Gastrocnemius medialis (tissue), 4 donors: ENCODE results near the gene GRHL3. TPM values are rescaled to one million over a fixed set of nuclear protein-coding genes. Genes with fewer than 3 reads are reported as not detected.

Experiments used
- ATAC-seq, 2 donors: fragments of 150-250 bp; one replicate each; pipeline ENCODE4 v1.9.1; 2016
- DNase-seq, 2 donors: peaks; one replicate each; pipeline ENCODE4 v3.0.0-alpha.2; 2019
- H3K27ac ChIP-seq, 4 donors: fragments of 200-600 bp; sonication (generic); 1 replicate in 1 of 4; 2 replicates in 3 of 4; pipeline ENCODE4 v1.5.1; 2016 to 2018; ENCODE audit warnings: mild to moderate bottlenecking in 2 of 4, moderate library complexity in 1 of 4
- H3K27me3 ChIP-seq, 3 donors: fragments of 200-600 bp; sonication (generic) in 2 of 3; 1 replicate in 1 of 3; 2 replicates in 2 of 3; pipeline versions ENCODE4 v1.5.1 to v1.6.0; 2016 to 2019; ENCODE audit warnings: mild to moderate bottlenecking in 1 of 3, moderate library complexity in 1 of 3
- H3K36me3 ChIP-seq, 2 donors: fragments of 200-600 bp; sonication (generic) in 1 of 2; one replicate each; pipeline ENCODE4 v1.5.1; 2017 to 2018
- H3K4me1 ChIP-seq, 2 donors: fragments of 200-600 bp; sonication (generic) in 1 of 2; one replicate each; pipeline ENCODE4 v1.5.1; 2016 to 2017; ENCODE audit warnings: mild to moderate bottlenecking in 2 of 2
- H3K4me3 ChIP-seq, 4 donors: fragments of 200-600 bp; sonication (generic) in 3 of 4; 1 replicate in 1 of 4; 2 replicates in 3 of 4; pipeline ENCODE4 v1.5.1; 2016 to 2019; ENCODE audit warnings: mild to moderate bottlenecking in 2 of 4
- H3K9me3 ChIP-seq, 3 donors: fragments of 200-600 bp; sonication (generic) in 2 of 3; 1 replicate in 1 of 3; 2 replicates in 2 of 3; pipeline ENCODE4 v1.5.1; 2016 to 2019
- POLR2A ChIP-seq, 2 donors: fragments of 450-650 bp; IDR thresholded peaks; one replicate each; pipeline ENCODE4 v1.6.1; 2017; ENCODE audit warnings: antibody characterized with exemption in 2 of 2, mild to moderate bottlenecking in 2 of 2, moderate library complexity in 2 of 2
- in situ Hi-C, 4 donors: fragments of 200-750 bp; cut with MboI; loops; one replicate each; pipeline versions ENCODE4 v1.15.0 to v1.8.0; 2017; ENCODE audit warnings: low sequenced_read_pairs in 4 of 4
- intact Hi-C: fragments of 100-400 bp; cut with DNase I; formaldehyde crosslinking; loops from one replicate; pipeline ENCODE4 v1.15.1; 2023; ENCODE audit warnings: low total_unique reads
- total RNA-seq, 4 donors: library from RNA; depleted of rRNA; stranded (reverse); fragments of >200 nt; gene quantifications; one replicate each; pipeline versions ENCODE4 v1.1.0 to v1.2.3, GENCODE V29; 2016
- TF ChIP-seq, protein P1 (sequence below), 5 experiments: fragments of 450-650 bp in 3 of 5; fragments of 200-600 bp in 2 of 5; sonication (generic) in 2 of 5; IDR thresholded peaks in 4 of 5; conservative IDR thresholded peaks in 1 of 5; 1 replicate in 4 of 5; 2 replicates in 1 of 5; pipeline ENCODE4 v1.5.1; 2016 to 2019; ENCODE audit warnings: antibody characterized with exemption in 5 of 5, mild to moderate bottlenecking in 3 of 5, moderate library complexity in 3 of 5

Gene GRHL3
- total RNA-seq, 4 donors from 2014 or later: not detected

DNA sequence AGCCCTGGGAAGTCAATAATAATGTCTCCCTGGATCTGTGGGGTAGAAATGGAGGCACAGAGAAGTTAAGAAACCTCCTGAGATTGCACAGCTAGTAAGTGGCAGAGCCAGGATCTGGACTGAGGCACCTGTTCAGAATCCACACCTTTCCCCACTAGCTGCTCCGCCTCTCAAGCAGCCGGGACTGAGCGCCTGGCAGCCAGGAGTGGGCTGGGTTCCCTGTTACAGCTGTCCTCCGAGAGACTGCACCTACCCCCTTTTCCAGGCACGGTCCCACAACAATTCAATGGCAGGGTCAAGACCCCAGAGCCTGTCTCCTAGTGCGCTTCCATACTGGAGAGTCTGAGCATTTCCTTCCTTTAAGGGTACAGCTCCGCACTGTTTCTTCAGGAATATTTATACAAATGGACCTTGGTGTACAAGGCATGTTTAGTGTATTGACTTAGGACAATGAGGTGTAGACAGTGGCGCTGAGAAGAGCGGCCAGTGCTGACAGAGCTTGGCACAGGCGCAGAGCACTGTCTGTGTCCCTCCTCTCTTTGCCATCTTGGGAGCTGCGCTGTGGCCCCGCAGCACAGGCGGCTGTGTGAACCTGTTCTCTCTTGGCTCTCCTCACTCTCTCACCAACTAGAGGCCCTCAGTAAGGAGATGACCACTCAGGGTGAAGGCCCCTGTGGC lies 24.4 kb downstream of the GRHL3 start:
- intact Hi-C loops: no loop called here
- no peaks in the 10 kb centered on the region for H3K4me1 ChIP-seq

DNA sequence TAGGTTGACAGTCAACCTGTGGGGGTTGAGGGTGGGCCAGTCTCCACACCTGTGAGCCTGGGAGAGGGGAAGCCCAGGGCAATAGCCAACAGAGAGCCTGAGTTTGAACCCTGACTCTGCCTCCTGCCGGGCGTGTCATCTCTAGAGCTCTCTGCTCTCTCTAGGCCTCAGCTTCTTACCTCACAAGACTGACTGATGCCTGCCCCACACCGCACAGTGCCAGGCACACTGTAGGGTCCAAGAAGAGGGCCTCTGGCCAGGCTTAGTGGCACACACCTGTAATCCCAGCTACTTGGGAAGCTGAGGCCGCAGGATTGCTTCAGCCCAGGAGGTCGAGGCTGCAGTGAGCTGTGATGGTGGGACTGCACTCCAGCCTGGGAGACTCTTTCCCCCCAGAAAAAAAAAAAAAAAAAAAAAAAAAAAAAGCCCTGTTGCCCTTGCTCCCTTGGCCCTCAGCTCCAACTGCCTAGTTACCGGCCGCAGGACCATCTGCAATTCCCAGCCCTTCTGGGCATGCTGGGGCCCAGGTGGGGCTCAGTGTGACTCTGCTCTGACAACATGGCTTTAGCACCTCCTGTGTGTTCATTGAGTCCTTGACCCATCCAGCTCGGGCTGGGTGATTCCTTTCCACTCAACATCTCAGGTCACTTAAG lies 25.1 kb downstream of the GRHL3 start:
- ATAC-seq (no peak), DNase-seq (no peak)
- Histone ChIP-seq H3K4me3 (no peak overlapping the region), H3K27ac (no peak overlapping the region), H3K9me3 (no peaks in the 10 kb centered on the region), H3K36me3 (no peaks in the 10 kb centered on the region), H3K4me1 (no peaks in the 10 kb centered on the region), H3K27me3 (no peaks in the 10 kb centered on the region)
- TF ChIP-seq POLR2A (IDR thresholded peaks at IDR 0.05): no peak
- TF ChIP-seq, protein P1, sequence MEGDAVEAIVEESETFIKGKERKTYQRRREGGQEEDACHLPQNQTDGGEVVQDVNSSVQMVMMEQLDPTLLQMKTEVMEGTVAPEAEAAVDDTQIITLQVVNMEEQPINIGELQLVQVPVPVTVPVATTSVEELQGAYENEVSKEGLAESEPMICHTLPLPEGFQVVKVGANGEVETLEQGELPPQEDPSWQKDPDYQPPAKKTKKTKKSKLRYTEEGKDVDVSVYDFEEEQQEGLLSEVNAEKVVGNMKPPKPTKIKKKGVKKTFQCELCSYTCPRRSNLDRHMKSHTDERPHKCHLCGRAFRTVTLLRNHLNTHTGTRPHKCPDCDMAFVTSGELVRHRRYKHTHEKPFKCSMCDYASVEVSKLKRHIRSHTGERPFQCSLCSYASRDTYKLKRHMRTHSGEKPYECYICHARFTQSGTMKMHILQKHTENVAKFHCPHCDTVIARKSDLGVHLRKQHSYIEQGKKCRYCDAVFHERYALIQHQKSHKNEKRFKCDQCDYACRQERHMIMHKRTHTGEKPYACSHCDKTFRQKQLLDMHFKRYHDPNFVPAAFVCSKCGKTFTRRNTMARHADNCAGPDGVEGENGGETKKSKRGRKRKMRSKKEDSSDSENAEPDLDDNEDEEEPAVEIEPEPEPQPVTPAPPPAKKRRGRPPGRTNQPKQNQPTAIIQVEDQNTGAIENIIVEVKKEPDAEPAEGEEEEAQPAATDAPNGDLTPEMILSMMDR (IDR thresholded peaks at IDR 0.05 in 4 of 5, conservative IDR thresholded peaks at IDR 0.05 in 1 of 5): no peak
- intact Hi-C loops (no loop called here), in situ Hi-C loops (no loop called here)

More for the DNA sequence above, 24.4 kb downstream of the GRHL3 start:
- no peak for DNase-seq
- TF ChIP-seq, protein P1 (IDR thresholded peaks at IDR 0.05 in 4 of 5, conservative IDR thresholded peaks at IDR 0.05 in 1 of 5): no peak
- no peak for TF ChIP-seq POLR2A (IDR thresholded peaks at IDR 0.05)
- Histone ChIP-seq H3K4me3 (no peak overlapping the region), H3K27ac (no peak overlapping the region), H3K27me3 (no peaks in the 10 kb centered on the region), H3K36me3 (no peaks in the 10 kb centered on the region), H3K9me3 (no peaks in the 10 kb centered on the region)
- ATAC-seq: no peak
- in situ Hi-C loops: no loop called here

DNA sequence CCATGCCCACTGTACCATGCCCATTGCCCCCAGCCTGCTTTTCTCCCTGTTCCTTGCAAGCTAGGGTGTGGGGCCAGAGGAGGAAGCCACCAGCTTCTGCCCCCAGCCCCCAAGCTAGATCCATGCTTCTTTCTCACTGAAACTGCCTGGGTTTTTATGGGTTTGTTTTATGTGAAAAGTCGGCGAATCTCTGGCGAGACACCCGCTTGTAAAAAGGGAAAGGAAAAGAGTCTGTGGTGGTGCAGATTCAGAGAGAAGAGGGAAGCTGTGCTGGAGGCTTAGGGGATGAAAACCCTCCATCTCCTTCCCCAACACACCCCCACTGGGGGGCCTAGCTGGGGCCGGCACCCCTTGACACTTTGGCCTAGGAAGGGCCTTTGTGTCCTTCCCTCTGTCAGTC lies 26.2 kb downstream of the GRHL3 start:
- no peak overlapping the region for H3K4me3 ChIP-seq
- no peaks in the 10 kb centered on the region for H3K9me3 ChIP-seq
- DNase-seq: no peak
- in situ Hi-C loops (no loop called here), intact Hi-C loops (no loop called here)
- no peak for ATAC-seq
- no peaks in the 10 kb centered on the region for H3K36me3 ChIP-seq
- H3K4me1 ChIP-seq: no peaks in the 10 kb centered on the region
- no peak overlapping the region for H3K27ac ChIP-seq
- no peaks in the 10 kb centered on the region for H3K27me3 ChIP-seq
- TF ChIP-seq, protein P1 (IDR thresholded peaks at IDR 0.05 in 4 of 5, conservative IDR thresholded peaks at IDR 0.05 in 1 of 5): no peak
- no peak for TF ChIP-seq POLR2A (IDR thresholded peaks at IDR 0.05)

DNA sequence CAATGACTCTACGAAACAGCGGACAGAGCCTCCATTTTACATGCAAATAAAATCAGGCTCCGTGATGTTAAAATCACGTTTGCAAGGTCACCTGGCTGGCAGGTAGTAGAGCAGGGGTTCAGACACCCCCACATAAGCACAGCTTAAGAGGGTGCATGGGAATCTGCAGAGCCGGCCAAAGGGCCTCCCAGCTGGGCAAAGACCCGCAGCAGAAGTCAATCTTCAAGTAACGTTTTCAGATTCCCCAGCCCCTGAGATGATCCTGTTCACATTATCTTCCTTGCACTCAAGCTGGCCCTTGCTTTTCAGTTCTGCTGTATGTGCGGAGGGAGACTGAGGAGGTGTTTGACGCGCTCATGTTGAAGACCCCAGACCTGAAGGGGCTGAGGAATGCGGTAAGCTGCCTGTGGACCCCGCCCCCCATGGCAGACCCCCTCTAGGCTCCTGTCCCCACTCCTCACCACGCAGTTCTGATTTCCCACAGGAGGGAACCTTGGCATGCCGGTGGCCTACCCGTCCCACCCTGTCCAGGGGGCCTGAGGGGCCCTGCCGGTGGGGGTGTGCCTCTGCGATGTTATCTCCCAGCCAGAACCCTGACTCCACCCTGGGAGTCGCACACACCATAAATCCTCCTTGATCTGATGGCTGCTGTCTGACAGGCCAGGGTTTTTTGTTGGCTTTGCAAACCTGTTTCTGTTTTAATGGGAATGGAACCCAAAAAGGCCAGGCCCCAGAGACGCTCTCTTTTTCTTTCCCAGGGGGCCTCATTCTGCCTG lies 28.2 kb downstream of the GRHL3 start:
- in situ Hi-C loops (no loop called here), intact Hi-C loops (no loop called here)
- DNase-seq: no peak
- TF ChIP-seq, protein P1 (IDR thresholded peaks at IDR 0.05 in 4 of 5, conservative IDR thresholded peaks at IDR 0.05 in 1 of 5): no peak
- no peak for TF ChIP-seq POLR2A (IDR thresholded peaks at IDR 0.05)
- no peaks in the 10 kb centered on the region for H3K36me3 ChIP-seq
- no peaks in the 10 kb centered on the region for H3K27me3 ChIP-seq
- H3K27ac ChIP-seq: no peak overlapping the region
- no peak overlapping the region for H3K4me3 ChIP-seq
- H3K4me1 ChIP-seq: no peaks in the 10 kb centered on the region
- no peaks in the 10 kb centered on the region for H3K9me3 ChIP-seq
- no peak for ATAC-seq
